Measurements from ENCODE around the gene DMAC2L. TPM values are rescaled to one million over a fixed set of nuclear protein-coding genes. Genes with fewer than 3 reads are reported as not detected.

Gene DMAC2L
- polyA plus RNA-seq, 1 experiment: 12.6 TPM

DNA sequence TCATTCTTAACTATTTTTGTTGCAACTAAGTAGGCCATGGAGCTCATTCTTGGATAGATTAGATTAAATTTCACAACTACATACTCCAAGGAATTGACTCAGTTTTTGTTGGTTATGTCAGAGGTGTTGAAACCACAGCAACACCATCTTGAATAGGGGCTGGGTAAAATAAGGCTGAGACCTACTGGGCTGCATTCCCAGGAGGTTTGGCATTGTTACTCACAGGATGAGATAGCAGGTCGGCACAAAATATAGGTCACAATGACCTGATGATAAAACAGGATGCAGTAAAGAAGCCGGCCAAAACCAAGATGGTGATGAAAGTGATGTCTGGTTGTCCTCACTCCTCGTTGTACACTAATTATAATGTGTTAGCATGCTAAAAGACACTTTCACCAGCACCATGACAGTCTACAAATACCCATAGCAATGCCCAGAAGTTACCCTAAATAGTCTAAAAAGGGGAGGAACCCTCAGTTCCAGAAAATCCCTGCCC lies 20.9 kb downstream of the DMAC2L start:
- H3K9me3 ChIP-seq (ENCODE audit: control insufficient read depth, insufficient read depth, low read length): no peaks in the 10 kb centered on the region
- H3K4me3 ChIP-seq (ENCODE audit: low read depth, low read length): no peak overlapping the region
- TF ChIP-seq, protein P1, sequence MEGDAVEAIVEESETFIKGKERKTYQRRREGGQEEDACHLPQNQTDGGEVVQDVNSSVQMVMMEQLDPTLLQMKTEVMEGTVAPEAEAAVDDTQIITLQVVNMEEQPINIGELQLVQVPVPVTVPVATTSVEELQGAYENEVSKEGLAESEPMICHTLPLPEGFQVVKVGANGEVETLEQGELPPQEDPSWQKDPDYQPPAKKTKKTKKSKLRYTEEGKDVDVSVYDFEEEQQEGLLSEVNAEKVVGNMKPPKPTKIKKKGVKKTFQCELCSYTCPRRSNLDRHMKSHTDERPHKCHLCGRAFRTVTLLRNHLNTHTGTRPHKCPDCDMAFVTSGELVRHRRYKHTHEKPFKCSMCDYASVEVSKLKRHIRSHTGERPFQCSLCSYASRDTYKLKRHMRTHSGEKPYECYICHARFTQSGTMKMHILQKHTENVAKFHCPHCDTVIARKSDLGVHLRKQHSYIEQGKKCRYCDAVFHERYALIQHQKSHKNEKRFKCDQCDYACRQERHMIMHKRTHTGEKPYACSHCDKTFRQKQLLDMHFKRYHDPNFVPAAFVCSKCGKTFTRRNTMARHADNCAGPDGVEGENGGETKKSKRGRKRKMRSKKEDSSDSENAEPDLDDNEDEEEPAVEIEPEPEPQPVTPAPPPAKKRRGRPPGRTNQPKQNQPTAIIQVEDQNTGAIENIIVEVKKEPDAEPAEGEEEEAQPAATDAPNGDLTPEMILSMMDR (IDR thresholded peaks at IDR 0.05; ENCODE audit: low read depth, low read length): no peak
- ChIA-PET CTCF (interaction anchor here (0.8 to 3.4 kb wide), 3 partner anchors 11 to 15 kb away, joined by 5 to 18 read pairs (median 16); no protein-coding TSS in a partner anchor), POLR2A (interaction anchor here (0.6 to 1.1 kb wide), 4 partner anchors 12 to 129 kb away, joined by 3 to 10 read pairs (median 4); partner anchors contain the start of gene CDKL1)
- no peak for DNase-seq (ENCODE audit: low read depth, low spot score)
- no peaks in the 10 kb centered on the region for H3K27me3 ChIP-seq (ENCODE audit: control insufficient read depth, insufficient read depth, low read length)
- H3K27ac ChIP-seq (ENCODE audit: low read depth, low read length): peak overlapping the region; percentile 58

DNA sequence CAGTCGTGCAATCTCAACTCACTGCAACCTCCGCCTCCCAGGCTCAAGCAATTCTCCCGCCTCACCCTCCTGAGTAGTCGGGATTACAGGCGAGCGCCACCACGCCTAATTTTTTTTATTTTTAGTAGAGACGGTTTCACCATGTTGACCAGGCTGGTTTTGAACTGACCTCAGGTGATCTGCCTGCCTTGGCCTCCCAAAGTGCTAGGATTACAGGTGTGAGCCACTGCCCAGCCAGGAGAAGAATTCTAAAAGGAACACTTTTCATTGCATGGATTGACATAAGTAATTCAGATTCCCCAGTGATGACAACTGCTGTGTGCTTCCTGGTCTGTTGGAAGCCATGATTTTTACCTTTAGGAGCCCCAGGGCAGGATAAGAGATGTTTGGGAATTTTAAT lies 22.1 kb downstream of the DMAC2L start:
- TF ChIP-seq, protein P1 (IDR thresholded peaks at IDR 0.05; ENCODE audit: low read depth, low read length): no peak
- no peaks in the 10 kb centered on the region for H3K9me3 ChIP-seq (ENCODE audit: control insufficient read depth, insufficient read depth, low read length)
- ChIA-PET POLR2A (interaction anchor here (0.7 kb wide), 1 partner anchor 28 kb away, joined by 3 read pairs; no protein-coding TSS in a partner anchor), CTCF (interaction anchor here (3.4 kb wide), 1 partner anchor 13 kb away, joined by 18 read pairs; no protein-coding TSS in a partner anchor)
- H3K27ac ChIP-seq (ENCODE audit: low read depth, low read length): no peak overlapping the region
- DNase-seq (ENCODE audit: low read depth, low spot score): no peak
- H3K4me3 ChIP-seq (ENCODE audit: low read depth, low read length): no peak overlapping the region
- no peaks in the 10 kb centered on the region for H3K27me3 ChIP-seq (ENCODE audit: control insufficient read depth, insufficient read depth, low read length)

- POLR2A ChIA-PET: interaction anchor here (0.8 to 1.2 kb wide), 3 partner anchors 9 to 118 kb away, joined by 3 to 5 read pairs (median 4); partner anchors contain the start of gene CDKL1
- CTCF ChIA-PET: interaction anchor here (0.6 to 3.4 kb wide), 5 partner anchors 14 to 473 kb away, joined by 3 to 18 read pairs (median 3); no protein-coding TSS in a partner anchor
- Histone ChIP-seq H3K4me3 (ENCODE audit: low read depth, low read length) (no peak overlapping the region), H3K27me3 (ENCODE audit: control insufficient read depth, insufficient read depth, low read length) (no peaks in the 10 kb centered on the region), H3K27ac (ENCODE audit: low read depth, low read length) (peak overlapping the region; percentile 12), H3K9me3 (ENCODE audit: control insufficient read depth, insufficient read depth, low read length) (no peaks in the 10 kb centered on the region)
- no peak for DNase-seq (ENCODE audit: low read depth, low spot score)
- TF ChIP-seq, protein P1 (IDR thresholded peaks at IDR 0.05; ENCODE audit: low read depth, low read length): 0 out of 2 replicates have a peak, but pooled peaks have one; percentile 12
Measured at GRCh38 chr14:50335389-50335788, 23.3 kb downstream of the DMAC2L start.

DNA sequence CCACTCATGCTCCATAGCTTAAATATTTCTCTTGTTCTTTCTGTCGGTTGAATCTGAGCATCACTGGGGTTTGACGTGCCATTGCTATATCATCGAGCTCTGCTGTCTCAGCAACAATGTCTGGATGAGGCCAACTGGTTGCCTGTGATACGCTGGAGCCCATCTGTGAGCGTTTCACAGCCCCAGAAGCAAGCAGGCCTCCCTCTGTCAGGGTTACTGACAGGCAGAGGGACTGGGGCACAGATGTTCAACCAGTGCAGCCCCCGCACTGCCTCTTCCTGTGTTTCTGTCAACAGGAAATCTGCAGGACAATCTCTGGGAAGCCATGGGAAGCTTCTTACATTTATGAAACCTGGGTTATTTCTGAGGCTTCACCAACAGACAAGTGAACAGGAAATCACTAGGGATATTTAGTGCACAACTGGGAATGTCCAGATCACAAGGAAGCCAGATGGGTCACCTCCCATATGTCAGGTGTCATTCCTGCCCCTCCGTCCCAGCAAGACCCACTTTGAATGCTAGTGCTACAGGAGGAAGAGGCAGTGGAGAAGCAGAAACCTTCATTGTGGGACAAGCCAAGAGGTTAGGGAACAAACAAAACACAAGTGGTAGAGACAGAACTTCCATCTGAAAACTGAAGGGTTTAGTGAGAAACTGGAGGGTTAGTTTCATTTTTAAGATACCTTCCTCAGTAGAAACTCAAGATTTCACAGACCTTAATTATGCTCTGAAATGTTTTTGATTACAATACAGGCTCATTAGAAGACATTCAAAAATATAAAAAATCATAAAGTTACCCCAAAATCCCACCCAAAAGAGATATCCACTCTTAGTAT lies 24.1 kb downstream of the DMAC2L start:
- DNase-seq (ENCODE audit: low read depth, low spot score): no peak
- Histone ChIP-seq H3K9me3 (ENCODE audit: control insufficient read depth, insufficient read depth, low read length) (no peaks in the 10 kb centered on the region), H3K27me3 (ENCODE audit: control insufficient read depth, insufficient read depth, low read length) (no peaks in the 10 kb centered on the region), H3K27ac (ENCODE audit: low read depth, low read length) (peak overlapping the region; percentile 12), H3K4me3 (ENCODE audit: low read depth, low read length) (no peak overlapping the region; the same call in 1 of the 2 replicates)
- TF ChIP-seq, protein P1 (IDR thresholded peaks at IDR 0.05; ENCODE audit: low read depth, low read length): no peak
- POLR2A ChIA-PET: interaction anchor here (0.8 to 1.2 kb wide), 3 partner anchors 9 to 117 kb away, joined by 3 to 5 read pairs (median 4); partner anchors contain the start of gene CDKL1
- CTCF ChIA-PET: interaction anchor here (1.7 to 3.4 kb wide), 2 partner anchors 15 to 18 kb away, joined by 10 to 18 read pairs; no protein-coding TSS in a partner anchor

Data from AG04450 (cell line).